GM19463 (cell line): ENCODE measurements around the gene GOLGA8O.
"Not testable (repeated sequence)": the region's sequence is repeated elsewhere in the genome, so short reads cannot be mapped to it uniquely, and the experiment has no call there.

ENCODE experiments used
- ATAC-seq: cut with Tn5 transposase; IDR thresholded peaks from one replicate; pipeline ENCODE4 v1.9.1; 2021; ENCODE audit warnings: mild to moderate bottlenecking, moderate library complexity; ENCODE audit not compliant: unreplicated experiment

Gene GOLGA8O, protein sequence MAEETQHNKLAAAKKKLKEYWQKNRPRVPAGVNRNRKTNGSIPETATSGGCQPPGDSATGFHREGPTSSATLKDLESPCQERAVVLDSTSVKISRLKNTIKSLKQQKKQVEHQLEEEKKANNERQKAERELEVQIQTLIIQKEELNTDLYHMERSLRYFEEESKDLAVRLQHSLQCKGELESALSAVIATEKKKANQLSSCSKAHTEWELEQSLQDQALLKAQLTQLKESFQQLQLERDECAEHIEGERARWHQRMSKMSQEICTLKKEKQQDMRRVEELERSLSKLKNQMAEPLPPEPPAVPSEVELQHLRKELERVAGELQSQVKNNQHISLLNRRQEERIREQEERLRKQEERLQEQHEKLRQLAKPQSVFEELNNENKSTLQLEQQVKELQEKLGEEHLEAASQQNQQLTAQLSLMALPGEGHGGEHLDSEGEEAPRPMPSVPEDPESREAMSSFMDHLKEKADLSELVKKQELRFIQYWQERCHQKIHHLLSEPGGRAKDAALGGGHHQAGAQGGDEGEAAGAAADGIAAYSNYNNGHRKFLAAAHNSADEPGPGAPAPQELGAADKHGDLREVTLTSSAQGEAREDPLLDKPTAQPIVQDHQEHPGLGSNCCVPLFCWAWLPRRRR

DNA sequence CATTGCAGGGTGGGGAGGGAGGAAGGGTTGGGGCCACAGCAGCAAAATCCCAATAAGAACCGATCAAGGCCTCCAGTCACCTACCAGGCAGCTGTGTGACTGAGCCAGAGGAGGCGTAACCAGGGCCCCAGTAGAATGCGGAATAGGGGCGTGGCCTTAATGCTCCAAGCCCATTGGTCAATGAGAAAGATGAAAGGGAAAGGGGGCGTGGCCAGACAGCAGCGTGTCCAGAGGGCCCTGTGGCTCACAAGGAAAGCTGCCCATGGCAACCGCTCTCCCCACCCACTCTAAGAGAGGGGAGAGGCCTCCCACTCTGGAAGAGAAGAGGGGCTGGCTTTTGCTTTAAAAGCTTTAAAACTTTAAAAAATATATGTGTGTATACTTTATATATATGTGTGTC, at the start of gene GOLGA8O:
GOLGA8O (minus strand) TSS at position 101 of the 400 bp plus-strand sequence; CDS start at position 3, 98 bp downstream.
- ATAC-seq = not testable (repeated sequence)

DNA sequence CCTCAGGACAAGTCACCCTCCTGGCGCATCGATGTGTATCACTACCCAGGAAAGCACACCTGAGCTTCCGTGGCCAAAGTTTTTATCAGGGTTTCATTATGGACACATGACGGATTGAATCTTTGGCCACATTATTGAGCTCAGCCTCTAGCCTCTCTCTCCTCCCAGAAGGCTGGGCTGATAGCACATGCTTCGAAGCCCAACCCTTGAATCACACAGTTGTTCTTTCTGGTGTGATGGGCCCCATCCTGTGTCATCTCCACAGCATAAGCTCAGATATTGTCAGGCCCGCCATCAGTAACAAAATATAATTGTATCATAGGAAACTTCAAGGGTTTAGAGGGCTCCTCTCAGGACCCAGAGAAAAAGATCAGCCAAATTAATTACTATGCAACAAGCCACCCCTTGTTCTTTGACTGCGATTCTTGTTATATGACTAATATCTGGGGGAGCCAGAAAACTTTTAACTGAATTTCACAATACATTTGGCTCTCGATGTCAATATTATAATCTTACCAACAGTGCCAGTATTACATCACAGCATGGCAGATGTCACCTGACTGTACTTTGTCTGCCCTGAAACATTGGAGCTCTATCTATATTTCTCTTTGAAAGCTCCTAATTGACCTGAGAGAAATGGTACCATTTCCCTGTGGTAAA, 48.8 kb upstream of the GOLGA8O start:
- ATAC-seq = not testable (repeated sequence)

DNA sequence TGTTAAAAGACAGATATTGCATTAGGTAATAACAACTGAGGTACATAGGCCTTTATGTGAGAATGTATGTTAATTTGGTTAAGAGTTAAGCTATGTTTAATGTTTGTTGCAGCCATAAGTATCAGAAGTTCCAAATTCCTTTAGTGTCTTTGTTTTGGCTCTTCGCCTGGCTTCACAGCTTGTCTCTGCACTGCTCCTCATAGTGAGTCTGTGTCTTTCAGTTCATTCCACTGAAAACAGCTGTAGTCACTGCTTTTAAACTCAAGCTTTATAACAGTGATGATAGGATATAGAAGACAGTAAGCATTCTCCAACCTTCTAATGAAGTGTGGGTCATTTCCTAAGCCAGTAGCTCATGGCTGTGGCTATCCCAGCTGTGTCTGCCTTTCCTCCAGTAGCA, 47.5 kb upstream of the GOLGA8O start:
- not testable (repeated sequence) for ATAC-seq

DNA sequence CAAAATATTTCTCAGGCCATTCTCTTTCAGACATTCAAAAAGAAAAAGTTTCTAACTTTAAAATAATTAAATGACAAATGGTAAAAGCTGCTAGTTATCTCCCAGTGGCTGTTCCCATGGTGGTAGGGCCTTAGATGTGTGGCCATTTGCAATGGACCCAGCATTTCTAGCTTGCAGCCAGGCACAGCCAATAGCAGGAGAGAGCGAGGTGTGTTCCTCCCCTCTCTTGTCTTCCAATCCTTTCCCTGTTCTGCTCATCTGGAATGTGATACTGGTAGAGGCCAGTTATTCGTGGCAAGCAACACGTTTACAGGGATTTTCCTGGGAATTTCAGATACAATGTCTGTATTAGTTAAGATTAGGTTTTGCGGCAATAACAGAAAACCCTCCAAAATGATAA, 37.3 kb upstream of the GOLGA8O start:
- ATAC-seq = not testable (repeated sequence)

DNA sequence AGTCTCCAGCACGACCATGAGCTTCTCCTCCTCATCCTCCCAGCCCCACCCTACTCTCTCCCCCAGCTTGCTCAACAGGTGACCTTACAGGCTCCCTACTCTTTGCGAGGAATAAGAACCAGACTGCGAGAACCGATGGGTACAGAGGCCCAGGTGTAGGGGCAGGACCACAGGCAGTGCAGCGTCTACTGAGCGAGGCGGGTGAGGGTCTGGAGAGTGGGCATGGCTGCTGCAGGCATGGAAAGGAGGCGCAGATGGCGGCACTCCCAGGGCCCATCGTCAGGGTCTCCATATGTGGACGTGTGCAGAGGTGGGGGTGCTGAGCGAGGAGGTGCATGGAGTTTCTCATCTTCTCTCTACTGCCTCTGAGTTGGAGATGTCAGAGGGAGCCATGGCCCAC, 31.0 kb upstream of the GOLGA8O start:
- not testable (repeated sequence) for ATAC-seq

DNA sequence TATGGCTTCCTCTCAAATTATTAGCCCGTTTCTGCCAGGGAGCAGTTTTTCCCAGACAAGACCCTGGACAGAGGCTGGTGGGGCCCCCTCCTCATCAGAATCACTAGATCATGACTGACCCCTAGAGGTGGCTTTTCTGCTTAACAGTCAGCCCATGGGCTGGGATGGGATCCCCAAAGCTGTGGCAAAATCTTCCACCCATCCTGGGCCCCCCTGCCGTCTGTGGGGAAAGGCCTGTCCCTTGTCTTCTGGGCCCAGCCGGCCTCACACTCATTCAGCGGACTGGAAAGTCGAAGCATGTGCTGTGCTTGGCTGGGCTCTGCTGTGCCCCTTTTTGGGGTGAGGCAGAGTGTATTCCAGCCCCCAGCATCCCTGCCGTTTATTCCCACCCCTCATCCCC, 27.9 kb upstream of the GOLGA8O start:
- ATAC-seq = not testable (repeated sequence)

DNA sequence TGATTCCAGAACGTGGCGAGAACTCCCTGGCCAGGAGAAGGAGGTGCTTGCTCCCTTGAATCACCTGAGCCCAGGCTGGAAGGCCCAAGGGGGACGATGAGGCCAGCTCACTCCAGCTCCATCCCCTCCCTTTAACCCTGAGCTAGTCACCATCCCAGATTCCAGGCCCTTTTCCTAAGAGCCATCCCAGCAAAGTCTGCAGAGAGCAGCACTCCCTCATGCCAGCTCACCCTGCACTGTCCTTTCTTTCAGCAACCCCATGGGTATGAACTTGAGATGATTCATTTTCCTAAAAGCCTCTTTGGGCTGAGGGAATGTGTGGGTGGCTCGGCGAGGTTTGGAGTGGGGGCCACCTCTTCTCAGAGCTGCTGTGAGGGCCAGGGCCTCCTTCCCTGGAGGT, 26.2 kb upstream of the GOLGA8O start:
- not testable (repeated sequence) for ATAC-seq

DNA sequence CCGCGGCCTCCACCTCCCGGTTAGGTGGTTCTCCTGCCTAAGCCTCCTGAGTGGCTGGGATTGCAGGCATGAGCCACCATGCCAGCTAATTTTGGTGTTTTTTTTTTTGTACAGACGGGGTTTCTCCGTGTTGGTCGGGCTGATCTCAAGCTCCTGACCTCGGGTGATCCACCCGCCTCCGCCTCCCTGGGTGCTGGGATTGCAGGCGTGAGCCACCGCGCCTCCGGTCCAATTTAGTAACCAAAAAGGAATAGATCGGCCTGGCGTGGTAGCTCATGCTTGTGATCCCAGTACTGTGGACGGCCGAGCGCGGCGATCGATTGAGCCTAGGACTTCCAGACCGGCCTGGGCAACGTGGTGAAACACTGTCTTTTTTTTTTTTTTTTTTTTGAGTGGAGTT, 12.6 kb upstream of the GOLGA8O start:
- not testable (repeated sequence) for ATAC-seq

DNA sequence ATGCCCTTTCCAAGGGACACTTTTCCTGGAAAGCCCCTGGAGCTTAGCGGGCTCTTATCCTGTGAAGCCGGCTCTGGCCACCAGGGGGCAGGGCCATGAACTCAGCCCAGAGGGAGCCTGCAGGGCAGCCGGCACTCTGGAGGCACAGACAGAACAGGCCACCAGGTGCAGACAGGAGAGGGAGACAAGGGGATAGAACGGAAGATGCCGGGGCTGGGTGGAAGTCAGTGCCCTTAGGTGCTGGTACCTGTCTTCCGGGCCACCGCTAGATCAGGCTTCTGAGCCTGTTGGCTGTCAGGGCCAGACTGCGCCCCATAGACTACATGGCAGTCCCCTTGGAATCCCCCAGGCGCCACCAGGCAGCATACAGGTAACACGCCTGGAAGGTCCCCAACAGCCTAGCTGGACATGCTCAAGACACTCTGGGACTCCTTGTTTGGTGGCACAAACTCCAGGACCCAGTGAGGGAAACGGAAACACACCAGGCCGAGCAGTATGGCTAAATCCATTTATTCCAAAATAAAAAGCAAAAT, 14.9 kb downstream of the GOLGA8O start:
- not testable (repeated sequence) for ATAC-seq

DNA sequence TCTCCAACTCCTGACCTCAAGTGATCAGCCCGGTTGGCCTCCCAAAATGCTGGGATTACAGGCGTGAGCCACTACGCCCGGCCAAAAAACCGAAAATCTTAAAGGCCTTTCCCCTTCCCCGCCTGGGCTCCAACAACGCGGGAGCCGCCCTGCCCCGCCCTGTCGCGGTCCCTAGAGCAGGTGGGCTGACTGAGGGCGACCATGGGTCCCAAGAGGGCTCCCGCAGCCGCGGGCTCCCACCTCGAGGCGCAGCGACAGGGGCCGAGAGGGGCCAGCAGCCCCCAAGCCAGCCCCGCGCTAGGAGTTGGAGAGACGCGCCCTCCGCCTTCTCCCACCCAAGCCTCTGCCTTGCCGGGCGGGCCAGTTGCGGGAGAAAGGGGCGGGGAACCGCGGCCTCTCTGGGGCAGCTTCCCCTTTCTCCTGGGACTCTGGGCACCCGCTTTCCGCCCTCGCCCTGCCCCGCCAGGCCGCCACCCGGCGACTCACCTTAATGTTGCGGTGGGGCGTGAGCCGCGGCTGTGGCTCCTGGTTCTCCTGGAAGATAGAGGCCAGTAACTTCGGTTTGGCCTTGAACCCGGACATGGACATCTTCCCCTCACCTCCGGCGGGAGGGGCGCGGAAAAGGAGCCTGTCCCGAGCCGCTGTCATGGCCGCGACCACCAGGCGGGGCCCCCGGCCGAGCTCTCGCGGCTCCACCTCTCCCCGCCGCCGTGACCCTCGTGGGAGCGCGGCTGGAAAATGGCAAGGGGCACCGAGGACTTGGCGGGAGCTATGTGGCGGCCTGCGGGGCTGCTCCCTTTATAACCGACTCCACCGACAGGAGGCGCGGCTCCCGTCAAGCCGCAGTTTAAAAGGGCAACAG, 21.1 kb downstream of the GOLGA8O start:
- not testable (repeated sequence) for ATAC-seq

DNA sequence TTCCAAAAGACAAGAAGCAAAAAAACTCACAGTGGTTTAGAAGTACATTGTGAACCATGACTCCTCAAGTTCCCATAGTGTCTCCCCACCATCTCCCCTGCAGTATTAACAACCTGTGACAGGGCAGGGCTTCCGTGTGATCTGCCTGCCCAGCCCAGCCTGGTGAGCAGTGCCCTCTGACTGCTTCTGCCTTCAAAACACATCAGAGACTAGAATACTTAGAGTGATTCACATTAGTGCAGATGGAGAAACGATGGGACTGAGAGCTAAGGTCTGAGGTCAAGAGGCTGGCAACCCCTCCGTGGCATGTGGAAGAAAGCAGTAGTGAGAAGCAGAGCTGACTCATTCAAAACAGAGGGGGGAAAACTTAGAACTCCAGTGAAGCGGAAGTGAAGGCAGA, 27.8 kb downstream of the GOLGA8O start:
- ATAC-seq = not testable (repeated sequence)

DNA sequence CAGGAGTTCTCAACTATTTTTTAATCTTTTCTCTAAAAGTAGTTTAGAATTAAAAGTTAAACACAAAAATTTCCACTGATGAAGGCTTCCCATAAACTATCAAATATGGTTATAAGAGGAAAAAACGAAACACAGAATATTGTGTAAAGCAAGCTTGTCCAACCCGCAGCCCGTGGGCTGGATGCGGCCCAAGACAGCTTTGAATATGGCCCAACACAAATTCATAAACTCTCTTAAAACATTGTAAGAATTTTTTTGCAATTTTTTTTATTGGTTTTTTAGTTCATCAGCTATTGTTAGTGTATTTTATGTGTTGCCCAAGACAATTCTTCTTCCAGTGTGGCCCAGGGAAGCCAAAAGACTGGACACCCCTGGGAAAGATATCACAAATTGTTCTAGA, 28.9 kb downstream of the GOLGA8O start:
- not testable (repeated sequence) for ATAC-seq

DNA sequence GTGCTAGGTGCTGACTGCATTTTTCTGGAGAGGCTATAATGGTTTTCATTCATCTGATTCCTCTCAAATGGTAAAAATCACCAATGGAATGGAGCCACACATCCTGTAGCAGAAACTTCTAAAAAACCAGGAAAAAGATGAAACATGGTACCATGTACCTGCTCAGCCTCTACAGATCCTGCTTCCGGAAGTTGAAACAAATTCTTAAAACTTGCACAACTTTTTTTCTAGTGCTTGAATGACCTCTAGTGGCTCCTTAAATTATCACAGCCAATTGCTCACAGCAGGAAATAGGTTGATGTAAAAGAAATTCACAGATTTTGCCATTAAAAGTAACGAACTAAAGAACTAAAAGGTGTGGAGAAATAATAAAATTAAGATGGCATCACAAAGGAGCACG, 47.5 kb downstream of the GOLGA8O start:
- ATAC-seq = not testable (repeated sequence)

DNA sequence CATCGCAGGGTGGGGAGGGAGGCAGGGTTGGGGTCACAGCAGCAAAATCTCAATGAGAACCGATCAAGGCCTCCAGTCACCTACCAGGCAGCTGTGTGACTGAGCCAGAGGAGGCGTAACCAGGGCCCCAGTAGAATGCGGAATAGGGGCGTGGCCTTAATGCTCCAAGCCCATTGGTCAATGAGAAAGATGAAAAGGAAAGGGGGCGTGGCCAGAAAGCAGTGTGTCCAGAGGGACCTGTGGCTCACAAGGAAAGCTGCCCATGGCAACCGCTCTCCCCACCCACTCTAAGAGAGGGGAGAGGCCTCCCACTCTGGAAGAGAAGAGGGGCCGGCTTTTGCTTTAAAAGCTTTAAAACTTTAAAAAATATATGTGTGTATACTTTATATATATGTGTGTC, 52.2 kb downstream of the GOLGA8O start, which contains the start of gene GOLGA8K:
GOLGA8K (minus strand) TSS at position 101 of the 400 bp plus-strand sequence; CDS start at position 3, 98 bp downstream.
- not testable (repeated sequence) for ATAC-seq

DNA sequence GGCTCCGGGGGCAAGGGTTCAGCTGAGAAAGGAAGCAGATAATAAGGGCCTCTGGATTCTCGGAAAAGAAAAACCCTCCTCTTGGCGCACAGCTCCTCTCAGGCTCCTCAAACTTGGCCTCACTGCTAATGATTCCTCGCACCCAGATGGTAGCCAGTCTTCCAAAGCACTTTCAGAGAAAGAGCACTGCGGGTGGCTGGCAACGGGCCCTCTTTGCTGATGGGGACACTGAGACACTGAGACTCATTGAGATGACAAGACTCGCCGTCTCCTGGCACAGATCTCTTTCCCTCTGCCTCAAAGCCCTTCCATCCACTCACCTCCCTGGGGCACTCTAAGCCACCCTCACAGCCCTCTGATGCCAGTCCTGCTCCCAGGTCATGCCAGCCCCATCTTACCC, 58.9 kb downstream of the GOLGA8O start:
- not testable (repeated sequence) for ATAC-seq
